Vagina (tissue), 2 donors: ENCODE data around the gene CSGALNACT2. TPM values are rescaled to one million over a fixed set of nuclear protein-coding genes. Genes with fewer than 3 reads are reported as not detected.

Source experiments
- DNase-seq, 2 donors: peaks; one replicate each; pipeline ENCODE4 v3.0.0-alpha.2; 2017; ENCODE audit errors: extremely low spot score in 2 of 2
- H3K27ac ChIP-seq: fragments of 200-600 bp; sonication (generic); one replicate; pipeline ENCODE4 v1.5.1; 2019
- H3K27me3 ChIP-seq: fragments of 200-600 bp; sonication (generic); one replicate; pipeline ENCODE4 v1.5.1; 2019
- H3K36me3 ChIP-seq, 2 donors: fragments of 200-600 bp; sonication (generic); one replicate each; pipeline ENCODE4 v1.5.1; 2017 to 2019
- H3K4me1 ChIP-seq: fragments of 200-600 bp; sonication (generic); one replicate; pipeline ENCODE4 v1.5.1; 2019
- H3K4me3 ChIP-seq, 2 donors: fragments of 200-600 bp; sonication (generic); 1 replicate in 1 of 2; 2 replicates in 1 of 2; pipeline ENCODE4 v1.5.1; 2016 to 2019
- H3K9me3 ChIP-seq: fragments of 200-600 bp; sonication (generic); one replicate; pipeline ENCODE4 v1.5.1; 2019
- POLR2A ChIP-seq, 2 donors: fragments of 450-650 bp; IDR thresholded peaks; one replicate each; pipeline ENCODE4 v1.6.1; 2017; ENCODE audit warnings: antibody characterized with exemption in 2 of 2, mild to moderate bottlenecking in 2 of 2, moderate library complexity in 2 of 2
- POLR2AphosphoS5 ChIP-seq, 2 donors: sonication (generic); formaldehyde crosslinking; IDR thresholded peaks; one replicate each; pipeline ENCODE4 v1.9.0; 2017; ENCODE audit warnings: antibody characterized with exemption in 2 of 2, mild to moderate bottlenecking in 2 of 2, low read depth in 1 of 2; ENCODE audit not compliant: insufficient read depth in 1 of 2
- intact Hi-C: fragments of 100-400 bp; cut with DNase I; formaldehyde crosslinking; loops from one replicate; pipeline ENCODE4 v1.15.1; 2023
- total RNA-seq: library from RNA; depleted of rRNA; stranded (reverse); fragments of >200 nt; gene quantifications from one replicate; pipeline ENCODE4 v1.2.3, GENCODE V29; 2016
- TF ChIP-seq, protein P1 (sequence below), 3 experiments: fragments of 450-650 bp in 2 of 3; fragments of 200-600 bp in 1 of 3; sonication (generic) in 1 of 3; IDR thresholded peaks; one replicate each; pipeline ENCODE4 v1.5.1; 2017 to 2019; ENCODE audit warnings: antibody characterized with exemption in 3 of 3, mild to moderate bottlenecking in 2 of 3, moderate library complexity in 2 of 3

The CSGALNACT2 gene
- total RNA-seq, 1 donor from 2014 or later: 21.9 TPM

DNA sequence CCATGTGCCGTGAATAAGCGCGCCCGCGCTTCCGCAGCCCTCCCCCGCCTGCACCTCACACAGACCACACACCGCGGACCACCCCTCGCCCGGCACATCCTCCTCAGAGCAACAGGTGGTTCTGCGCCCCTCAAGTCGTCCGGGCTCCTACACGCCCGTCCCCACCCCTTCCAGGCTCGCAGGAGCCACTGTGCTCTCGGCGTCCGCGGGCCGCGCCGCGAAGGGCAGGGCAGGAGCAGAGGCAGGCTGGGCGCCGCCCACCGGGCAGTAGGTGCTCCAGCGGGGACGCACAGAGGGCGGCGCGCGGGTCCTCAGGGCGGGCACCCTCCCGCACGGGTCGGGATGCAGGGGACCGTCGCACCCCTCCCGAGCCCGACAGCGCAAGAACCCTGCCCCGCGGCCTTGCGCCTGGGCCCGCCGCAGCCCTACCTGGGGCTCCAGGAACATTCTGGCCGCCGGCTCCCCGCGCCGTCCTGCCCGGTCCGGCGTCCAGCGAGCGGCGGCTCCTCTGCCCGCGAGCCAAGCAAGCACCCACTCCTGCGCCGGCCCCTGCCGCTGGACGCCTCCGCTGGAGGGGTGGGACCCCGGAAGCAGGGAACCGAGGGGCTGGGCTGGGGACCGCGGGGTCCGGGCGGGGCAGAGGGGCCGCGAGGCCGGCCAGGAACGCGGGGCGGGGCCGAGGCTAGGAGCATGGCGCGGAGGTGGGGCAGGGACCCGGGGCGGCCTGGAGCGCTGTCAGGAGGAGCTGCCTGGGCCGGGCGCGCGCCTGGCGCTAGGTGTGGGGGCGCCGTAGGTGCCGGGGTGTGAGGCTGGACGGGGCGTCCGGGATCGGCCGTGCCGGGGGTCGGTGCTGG lies 91.2 kb downstream of the CSGALNACT2 start:
- H3K27ac ChIP-seq: no peak overlapping the region
- intact Hi-C loops: no loop called here
- H3K4me1 ChIP-seq: peaks cover 6% of the 10 kb centered on the region
- no peak for TF ChIP-seq POLR2AphosphoS5 (IDR thresholded peaks at IDR 0.05; ENCODE audit: insufficient read depth in 1 of 2, low read depth in 1 of 2)
- TF ChIP-seq POLR2A (IDR thresholded peaks at IDR 0.05): no peak
- TF ChIP-seq, protein P1, sequence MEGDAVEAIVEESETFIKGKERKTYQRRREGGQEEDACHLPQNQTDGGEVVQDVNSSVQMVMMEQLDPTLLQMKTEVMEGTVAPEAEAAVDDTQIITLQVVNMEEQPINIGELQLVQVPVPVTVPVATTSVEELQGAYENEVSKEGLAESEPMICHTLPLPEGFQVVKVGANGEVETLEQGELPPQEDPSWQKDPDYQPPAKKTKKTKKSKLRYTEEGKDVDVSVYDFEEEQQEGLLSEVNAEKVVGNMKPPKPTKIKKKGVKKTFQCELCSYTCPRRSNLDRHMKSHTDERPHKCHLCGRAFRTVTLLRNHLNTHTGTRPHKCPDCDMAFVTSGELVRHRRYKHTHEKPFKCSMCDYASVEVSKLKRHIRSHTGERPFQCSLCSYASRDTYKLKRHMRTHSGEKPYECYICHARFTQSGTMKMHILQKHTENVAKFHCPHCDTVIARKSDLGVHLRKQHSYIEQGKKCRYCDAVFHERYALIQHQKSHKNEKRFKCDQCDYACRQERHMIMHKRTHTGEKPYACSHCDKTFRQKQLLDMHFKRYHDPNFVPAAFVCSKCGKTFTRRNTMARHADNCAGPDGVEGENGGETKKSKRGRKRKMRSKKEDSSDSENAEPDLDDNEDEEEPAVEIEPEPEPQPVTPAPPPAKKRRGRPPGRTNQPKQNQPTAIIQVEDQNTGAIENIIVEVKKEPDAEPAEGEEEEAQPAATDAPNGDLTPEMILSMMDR (IDR thresholded peaks at IDR 0.05): no peak
- H3K36me3 ChIP-seq: no peaks in the 10 kb centered on the region
- no peak for DNase-seq
- H3K4me3 ChIP-seq: peak overlapping the region; percentile 30 to 42
- H3K27me3 ChIP-seq: peaks cover 4% of the 10 kb centered on the region
- no peaks in the 10 kb centered on the region for H3K9me3 ChIP-seq

DNA sequence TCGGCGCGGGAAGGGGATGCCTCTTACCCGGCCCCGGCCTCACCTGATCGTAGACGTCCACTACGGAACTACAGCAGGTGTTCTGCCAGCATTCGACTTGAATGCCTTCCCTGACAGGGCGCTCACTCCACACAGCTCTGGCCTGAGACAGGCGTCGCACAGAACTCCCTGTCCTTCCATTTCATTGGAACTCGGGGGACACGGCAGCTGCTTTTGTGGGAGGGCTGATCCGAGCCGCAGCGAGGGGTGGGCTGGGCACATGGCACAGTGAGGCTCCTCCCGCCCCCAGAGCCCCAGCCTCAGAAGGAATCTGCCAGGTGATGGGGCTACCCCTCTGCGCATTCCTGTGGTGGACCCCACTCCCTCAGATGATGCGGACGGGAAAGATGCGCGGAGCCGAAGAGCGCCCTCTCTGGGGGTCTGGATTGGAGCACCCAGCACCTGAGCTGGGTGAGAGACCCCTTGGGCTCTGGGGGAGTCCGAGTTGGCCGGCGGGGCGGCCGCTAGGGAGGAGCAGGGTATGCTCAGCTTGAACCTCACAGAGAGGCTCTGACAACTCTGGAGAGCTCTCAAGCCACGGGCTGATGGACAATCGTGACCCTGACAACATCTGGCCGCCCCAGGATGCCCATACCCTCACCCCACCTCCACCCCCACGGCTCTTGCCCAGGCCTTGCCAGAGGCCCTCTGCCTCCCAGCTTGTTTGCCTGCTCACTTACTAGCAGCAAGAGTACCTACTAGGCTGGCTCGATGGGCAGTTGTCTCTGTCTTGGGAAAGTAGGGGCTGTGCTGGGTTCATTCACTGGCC lies 92.1 kb downstream of the CSGALNACT2 start:
- Histone ChIP-seq H3K4me1 (peaks cover 6% of the 10 kb centered on the region), H3K27ac (no peak overlapping the region), H3K4me3 (peak overlapping the region; percentile 30 to 42), H3K36me3 (no peaks in the 10 kb centered on the region), H3K9me3 (no peaks in the 10 kb centered on the region), H3K27me3 (peaks cover 4% of the 10 kb centered on the region)
- DNase-seq: no peak
- intact Hi-C loops: no loop called here
- TF ChIP-seq, protein P1 (IDR thresholded peaks at IDR 0.05): no peak
- TF ChIP-seq POLR2AphosphoS5 (IDR thresholded peaks at IDR 0.05; ENCODE audit: insufficient read depth in 1 of 2, low read depth in 1 of 2) (no peak), POLR2A (IDR thresholded peaks at IDR 0.05) (no peak)

DNA sequence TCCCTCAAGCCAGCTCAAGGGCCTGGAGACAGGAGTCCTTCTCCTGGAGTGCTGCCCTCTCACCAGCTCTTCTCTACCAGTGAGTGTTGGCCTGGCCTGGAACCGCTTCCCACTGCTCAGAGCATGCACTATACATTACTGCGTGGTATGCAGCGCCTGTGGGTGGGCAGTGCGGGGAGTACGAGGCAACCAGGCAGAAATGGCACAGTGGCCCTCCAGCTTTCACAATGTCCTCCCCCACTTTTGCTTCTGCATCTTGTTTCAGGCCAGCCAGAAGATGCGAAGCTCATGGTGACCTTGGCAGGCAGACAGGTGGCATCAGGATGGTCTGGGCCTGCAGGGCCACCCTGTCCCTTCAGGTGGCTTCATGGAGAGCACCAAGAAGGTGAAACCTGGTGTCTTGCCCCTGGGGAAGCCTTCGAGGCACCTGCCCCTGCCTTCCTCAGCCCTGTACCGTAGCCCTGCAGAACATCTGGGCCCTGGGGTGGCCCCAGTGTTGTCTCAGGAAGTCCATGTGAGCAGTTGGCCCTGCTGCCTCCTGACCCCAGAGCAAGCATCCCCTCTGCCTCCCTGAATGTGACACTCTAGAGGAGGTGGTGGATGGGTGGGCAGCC lies 92.8 kb downstream of the CSGALNACT2 start:
- Histone ChIP-seq H3K4me1 (peaks cover 6% of the 10 kb centered on the region), H3K9me3 (no peaks in the 10 kb centered on the region), H3K36me3 (no peaks in the 10 kb centered on the region), H3K27ac (no peak overlapping the region), H3K27me3 (peaks cover 4% of the 10 kb centered on the region), H3K4me3 (no peak overlapping the region)
- intact Hi-C loops: no loop called here
- TF ChIP-seq, protein P1 (IDR thresholded peaks at IDR 0.05): no peak
- TF ChIP-seq POLR2AphosphoS5 (IDR thresholded peaks at IDR 0.05; ENCODE audit: insufficient read depth in 1 of 2, low read depth in 1 of 2): no peak
- TF ChIP-seq POLR2A (IDR thresholded peaks at IDR 0.05): no peak
- DNase-seq: no peak

DNA sequence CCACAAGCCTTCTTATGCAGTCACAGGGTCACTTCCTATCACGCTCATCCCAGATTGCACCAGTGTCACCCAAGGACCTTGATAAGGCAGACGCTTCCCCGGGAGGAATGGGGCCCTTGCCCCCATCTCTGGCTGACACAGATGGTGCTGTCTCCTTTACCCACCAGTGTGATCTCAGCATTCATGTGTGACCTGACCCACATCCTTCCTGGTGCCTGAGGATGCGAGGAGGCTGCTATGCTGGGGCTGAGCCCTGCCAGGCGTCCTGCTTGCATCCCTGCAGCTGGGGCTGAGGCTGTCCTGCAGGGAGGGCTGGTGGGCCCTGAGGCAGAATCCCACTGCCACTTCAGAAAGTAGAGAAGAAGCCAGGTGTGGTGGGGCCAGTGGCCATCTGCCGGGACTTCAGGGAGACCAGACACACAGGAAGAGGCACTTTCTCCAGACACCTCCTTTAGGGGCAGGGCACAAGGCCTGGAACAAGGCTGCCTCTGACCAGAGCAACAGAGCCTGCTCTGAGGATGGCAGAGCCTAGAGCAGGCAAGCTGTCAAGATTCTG lies 93.4 kb downstream of the CSGALNACT2 start:
- DNase-seq: no peak
- Histone ChIP-seq H3K36me3 (no peaks in the 10 kb centered on the region), H3K27ac (no peak overlapping the region), H3K4me1 (peaks cover 6% of the 10 kb centered on the region), H3K27me3 (peaks cover 4% of the 10 kb centered on the region), H3K4me3 (no peak overlapping the region), H3K9me3 (no peaks in the 10 kb centered on the region)
- intact Hi-C loops: no loop called here
- no peak for TF ChIP-seq POLR2AphosphoS5 (IDR thresholded peaks at IDR 0.05; ENCODE audit: insufficient read depth in 1 of 2, low read depth in 1 of 2)
- no peak for TF ChIP-seq POLR2A (IDR thresholded peaks at IDR 0.05)
